Cardiac fibroblast (primary cell): ENCODE results near the gene ASAP3.

Source experiments
- DNase-seq, 2 donors: peaks; one replicate each; pipeline versions ENCODE4 v3.0.0 to v3.0.0-alpha.2; 2010; ENCODE audit warnings: low read depth in 2 of 2
- H3K4me3 ChIP-seq, 2 donors: replicated peaks in 1 of 2; 1 replicate in 1 of 2; 2 replicates in 1 of 2; pipeline ENCODE4 v1.5.1; 2011; ENCODE audit warnings: low read depth in 2 of 2, low read length in 2 of 2, mild to moderate bottlenecking in 2 of 2, moderate library complexity in 1 of 2
- CTCF ChIP-seq: IDR thresholded peaks from one replicate; pipeline ENCODE4 v1.5.1; 2011; ENCODE audit warnings: low read depth, mild to moderate bottlenecking, low read length, inconsistent platforms

ASAP3 gene

GRCh38 chr1:23403735-23404486 is 80.1 kb downstream of the ASAP3 start:
- peak; percentile 95 to 97 for DNase-seq
- no peak overlapping the region for H3K4me3 ChIP-seq
- TF ChIP-seq CTCF, result peak; percentile 97

- H3K4me3 ChIP-seq, result no peak overlapping the region
- no peak for TF ChIP-seq CTCF
- DNase-seq, result no peak
Observed at GRCh38 chr1:23403355-23403734, 80.6 kb downstream of the ASAP3 start.

- peak; percentile 62 to 84 for DNase-seq
- no peak for TF ChIP-seq CTCF
- H3K4me3 ChIP-seq, result no peak overlapping the region
Observed at GRCh38 chr1:23403038-23403336, 81.0 kb downstream of the ASAP3 start.

- DNase-seq, result no peak
- TF ChIP-seq CTCF, result no peak
- H3K4me3 ChIP-seq, result no peak overlapping the region
Observed at GRCh38 chr1:23402286-23403037, 81.5 kb downstream of the ASAP3 start.

- no peak overlapping the region for H3K4me3 ChIP-seq
- no peak for DNase-seq
- TF ChIP-seq CTCF, result no peak
Observed at GRCh38 chr1:23401313-23401712, 82.7 kb downstream of the ASAP3 start.

- peak; percentile 76 to 85 for DNase-seq
- no peak for TF ChIP-seq CTCF
Observed at GRCh38 chr1:23400324-23401114, 83.5 kb downstream of the ASAP3 start.

More at GRCh38 chr1:23400324-23401114, 83.5 kb downstream of the ASAP3 start:
- H3K4me3 ChIP-seq, result no peak overlapping the region
